Naive thymus-derived CD4-positive, alpha-beta T cell (primary cell): ENCODE measurements around the gene MATK. TPM values are rescaled to one million over a fixed set of nuclear protein-coding genes. Genes with fewer than 3 reads are reported as not detected.

Experiments used
- ATAC-seq: fragments of 150-1000 bp; cut with Tn5 transposase; 2 replicates; pipeline ENCODE4 v1.10.0; 2021; ENCODE audit warnings: mild to moderate bottlenecking, moderate library complexity
- CTCF ChIA-PET: fragments of 350-600 bp; sonication (Branson Sonifier 250); formaldehyde crosslinking; loops from one replicate; lab custom pipeline; 2021; ENCODE audit warnings: antibody characterized with exemption; lab: Charles Lee
- POLR2A ChIA-PET: fragments of 350-600 bp; sonication (Branson Sonifier 250); formaldehyde crosslinking; loops from one replicate; lab custom pipeline; 2021; ENCODE audit warnings: antibody characterized with exemption, inconsistent platforms; lab: Charles Lee
- DNase-seq, 9 donors: peaks; one replicate each; pipeline versions ENCODE4 v3.0.0 to v3.0.0-alpha.2; 2020 to 2022; ENCODE audit warnings: mixed read lengths in 1 of 9
- H3K27ac ChIP-seq: one replicate; pipeline ENCODE4 v1.7.0; 2013; ENCODE audit warnings: mild to moderate bottlenecking, low read depth, low read length, moderate library complexity
- H3K27me3 ChIP-seq, 2 donors: one replicate each; pipeline ENCODE4 v1.7.0; 2013; ENCODE audit warnings: low read length in 2 of 2, mild to moderate bottlenecking in 2 of 2, moderate library complexity in 2 of 2; ENCODE audit not compliant: control insufficient read depth in 2 of 2, insufficient read depth in 2 of 2
- H3K36me3 ChIP-seq, 3 experiments: 1 replicate in 2 of 3; 2 replicates in 1 of 3; pipeline ENCODE4 v1.7.0; 2013; ENCODE audit warnings: low read length in 3 of 3, mild to moderate bottlenecking in 3 of 3, moderate library complexity in 1 of 3; ENCODE audit not compliant: insufficient read depth in 3 of 3, control insufficient read depth in 2 of 3
- H3K4me1 ChIP-seq, 2 donors: one replicate each; pipeline ENCODE4 v1.7.0; 2013; ENCODE audit warnings: low read length in 2 of 2, mild to moderate bottlenecking in 2 of 2, moderate library complexity in 1 of 2; ENCODE audit not compliant: control insufficient read depth in 2 of 2, insufficient read depth in 2 of 2
- H3K4me3 ChIP-seq: 2 replicates; pipeline ENCODE4 v1.7.0; 2013; ENCODE audit warnings: mild to moderate bottlenecking, low read length
- H3K9me3 ChIP-seq, 3 experiments: 1 replicate in 2 of 3; 2 replicates in 1 of 3; pipeline ENCODE4 v1.7.0; 2013; ENCODE audit warnings: low read length in 3 of 3; ENCODE audit not compliant: control insufficient read depth in 2 of 3
- H3K27ac Mint-ChIP-seq, 9 donors: one replicate each; pipeline ENCODE4 v1.8.0; 2020 to 2022; ENCODE audit warnings: mixed read lengths in 9 of 9, mild to moderate bottlenecking in 8 of 9, moderate library complexity in 5 of 9, inconsistent platforms in 2 of 9
- H3K27me3 Mint-ChIP-seq, 5 donors: one replicate each; pipeline ENCODE4 v1.8.0; 2021 to 2022; ENCODE audit warnings: mixed read lengths in 5 of 5, mild to moderate bottlenecking in 1 of 5
- H3K36me3 Mint-ChIP-seq, 5 donors: one replicate each; pipeline ENCODE4 v1.8.0; 2020 to 2022; ENCODE audit warnings: mixed read lengths in 5 of 5, mild to moderate bottlenecking in 3 of 5, inconsistent platforms in 1 of 5
- H3K4me1 Mint-ChIP-seq, 7 donors: one replicate each; pipeline ENCODE4 v1.8.0; 2020 to 2022; ENCODE audit warnings: mixed read lengths in 7 of 7, mild to moderate bottlenecking in 3 of 7, inconsistent platforms in 1 of 7
- H3K4me3 Mint-ChIP-seq, 10 donors: one replicate each; pipeline ENCODE4 v1.8.0; 2020 to 2022; ENCODE audit warnings: mild to moderate bottlenecking in 10 of 10, mixed read lengths in 10 of 10, moderate library complexity in 6 of 10, inconsistent platforms in 2 of 10
- H3K9me3 Mint-ChIP-seq, 11 donors: one replicate each; pipeline ENCODE4 v1.8.0; 2020 to 2022; ENCODE audit warnings: mixed read lengths in 11 of 11, mild to moderate bottlenecking in 4 of 11, inconsistent platforms in 1 of 11, moderate library complexity in 1 of 11
- intact Hi-C, 2 donors: fragments of 100-400 bp; cut with micrococcal nuclease; formaldehyde crosslinking; loops; one replicate each; pipeline ENCODE4 v1.15.1; 2023
- polyA plus RNA-seq, 2 donors: library from polyadenylated mRNA; unstranded; fragments of 300-500 nt; fragmentation: Illumina TruSeq; gene quantifications; one replicate each; pipeline ENCODE4 v1.2.3, GENCODE V29; 2021
- total RNA-seq, 6 experiments: library from RNA in 5 of 6; stranded (reverse) in 5 of 6; gene quantifications; 1 replicate in 5 of 6; 2 replicates in 1 of 6; pipeline ENCODE4 v1.2.3 and lab custom pipeline; 2021 to 2026

Gene MATK
- total and polyA plus RNA-seq, 7 experiments from 2014 or later: 1.6 to 32.6 (median 13.0) TPM

GRCh38 chr19:3782330-3782729, 3.9 kb downstream of the MATK start:
- peak overlapping the region in 4 of 10 donors; percentile 6 to 68 (median 32) for H3K4me3 Mint-ChIP-seq
- peaks cover 5 to 21% (median 20%) of the 10 kb centered on the region in 5 donors for H3K36me3 Mint-ChIP-seq
- DNase-seq (no peak), ATAC-seq (no peak)
- H3K9me3 ChIP-seq: peaks cover 0 to 22% (median 11%) of the 10 kb centered on the region in 3 experiments
- H3K27ac Mint-ChIP-seq: peak overlapping the region in 2 of 9 donors; percentile 5 to 49
- no peak overlapping the region for H3K27ac ChIP-seq
- H3K4me1 ChIP-seq: no peaks in the 10 kb centered on the region
- peaks cover 0 to 4% (median 0%) of the 10 kb centered on the region in 3 experiments for H3K36me3 ChIP-seq
- peaks cover 0 to 22% (median 15%) of the 10 kb centered on the region in 11 donors for H3K9me3 Mint-ChIP-seq
- intact Hi-C loops: loop anchor here in 1 of 2 donors (5.0 kb wide), 1 partner anchor 40 kb away; no protein-coding TSS in a partner anchor
- peaks cover 0 to 18% (median 6%) of the 10 kb centered on the region in 7 donors for H3K4me1 Mint-ChIP-seq
- peaks cover 0 to 18% (median 0%) of the 10 kb centered on the region in 5 donors for H3K27me3 Mint-ChIP-seq
- CTCF ChIA-PET: no interaction called here
- H3K4me3 ChIP-seq: no peak overlapping the region
- POLR2A ChIA-PET: no interaction called here
- H3K27me3 ChIP-seq: no peaks in the 10 kb centered on the region

- H3K27ac ChIP-seq: no peak overlapping the region
- H3K4me1 ChIP-seq: no peaks in the 10 kb centered on the region
- peaks cover 0 to 15% (median 6%) of the 10 kb centered on the region in 7 donors for H3K4me1 Mint-ChIP-seq
- H3K9me3 Mint-ChIP-seq: peaks cover 0 to 22% (median 15%) of the 10 kb centered on the region in 11 donors
- ATAC-seq (no peak), DNase-seq (no peak)
- intact Hi-C loops: loop anchor here in 1 of 2 donors (5.0 kb wide), 1 partner anchor 41 kb away; no protein-coding TSS in a partner anchor
- peaks cover 5 to 21% (median 20%) of the 10 kb centered on the region in 5 donors for H3K36me3 Mint-ChIP-seq
- H3K27me3 ChIP-seq: no peaks in the 10 kb centered on the region
- CTCF ChIA-PET: no interaction called here
- H3K27me3 Mint-ChIP-seq: peaks cover 0 to 13% (median 0%) of the 10 kb centered on the region in 5 donors
- POLR2A ChIA-PET: interaction anchor here (0.5 to 0.8 kb wide), 2 partner anchors 19 to 454 kb away, joined by 3 read pairs; partner anchors contain the start of gene MRPL54
- peaks cover 0 to 4% (median 0%) of the 10 kb centered on the region in 3 experiments for H3K36me3 ChIP-seq
- no peak overlapping the region for H3K27ac Mint-ChIP-seq
- H3K4me3 Mint-ChIP-seq: no peak overlapping the region
- H3K9me3 ChIP-seq: peaks cover 0 to 22% (median 11%) of the 10 kb centered on the region in 3 experiments
- no peak overlapping the region for H3K4me3 ChIP-seq
Observed at GRCh38 chr19:3781603-3782002, 4.6 kb downstream of the MATK start.

- ATAC-seq (no peak), DNase-seq (peak in 1 of 9 donors; percentile 25)
- intact Hi-C loops: loop anchor here in 1 of 2 donors (5.0 kb wide), 1 partner anchor 41 kb away; no protein-coding TSS in a partner anchor
- Mint-ChIP-seq H3K27ac (peak overlapping the region in 1 of 9 donors; percentile 57), H3K27me3 (peaks cover 0 to 11% (median 0%) of the 10 kb centered on the region in 5 donors), H3K4me3 (no peak overlapping the region), H3K9me3 (peaks cover 0 to 22% (median 15%) of the 10 kb centered on the region in 11 donors), H3K4me1 (peaks cover 0 to 13% (median 6%) of the 10 kb centered on the region in 7 donors), H3K36me3 (peaks cover 5 to 21% (median 21%) of the 10 kb centered on the region in 5 donors)
- no peaks in the 10 kb centered on the region for H3K4me1 ChIP-seq
- POLR2A ChIA-PET: interaction anchor here (0.8 kb wide), 1 partner anchor 19 kb away, joined by 3 read pairs; the partner anchor contains the start of gene MRPL54
- H3K27ac ChIP-seq: no peak overlapping the region
- CTCF ChIA-PET: no interaction called here
- H3K36me3 ChIP-seq: peaks cover 0 to 4% (median 0%) of the 10 kb centered on the region in 3 experiments
- no peak overlapping the region for H3K4me3 ChIP-seq
- H3K9me3 ChIP-seq: peaks cover 0 to 22% (median 11%) of the 10 kb centered on the region in 3 experiments
- H3K27me3 ChIP-seq: no peaks in the 10 kb centered on the region
Observed at GRCh38 chr19:3780786-3781304, 5.3 kb downstream of the MATK start.

- POLR2A ChIA-PET: interaction anchor here (0.6 to 1.2 kb wide), 3 partner anchors 17 to 115 kb away, joined by 3 to 4 read pairs (median 3); partner anchors contain the start of genes APBA3 and MRPL54
- Mint-ChIP-seq H3K27ac (no peak overlapping the region), H3K36me3 (peaks cover 5 to 21% (median 21%) of the 10 kb centered on the region in 5 donors), H3K4me3 (no peak overlapping the region), H3K9me3 (peaks cover 0 to 22% (median 15%) of the 10 kb centered on the region in 11 donors), H3K27me3 (peaks cover 0 to 2% (median 0%) of the 10 kb centered on the region in 5 donors), H3K4me1 (peaks cover 0 to 5% (median 0%) of the 10 kb centered on the region in 7 donors)
- H3K27me3 ChIP-seq: no peaks in the 10 kb centered on the region
- intact Hi-C loops: no loop called here
- ATAC-seq (no peak), DNase-seq (no peak)
- no peaks in the 10 kb centered on the region for H3K4me1 ChIP-seq
- no peak overlapping the region for H3K27ac ChIP-seq
- no peak overlapping the region for H3K4me3 ChIP-seq
- H3K9me3 ChIP-seq: peaks cover 0 to 22% (median 11%) of the 10 kb centered on the region in 3 experiments
- CTCF ChIA-PET: no interaction called here
- H3K36me3 ChIP-seq: peaks cover 0 to 4% (median 0%) of the 10 kb centered on the region in 3 experiments
Observed at GRCh38 chr19:3778899-3779723, 7.1 kb downstream of the MATK start.

- CTCF ChIA-PET: no interaction called here
- intact Hi-C loops: no loop called here
Observed at GRCh38 chr19:3778104-3778867, 7.9 kb downstream of the MATK start.

More at GRCh38 chr19:3778104-3778867, 7.9 kb downstream of the MATK start:
- Histone ChIP-seq H3K27me3 (no peaks in the 10 kb centered on the region), H3K4me1 (no peaks in the 10 kb centered on the region), H3K27ac (no peak overlapping the region), H3K36me3 (peaks cover 0 to 4% (median 0%) of the 10 kb centered on the region in 3 experiments), H3K4me3 (no peak overlapping the region), H3K9me3 (peaks cover 0 to 22% (median 11%) of the 10 kb centered on the region in 3 experiments)
- Mint-ChIP-seq H3K9me3 (peaks cover 0 to 22% (median 15%) of the 10 kb centered on the region in 11 donors), H3K4me1 (peaks cover 0 to 5% (median 0%) of the 10 kb centered on the region in 7 donors), H3K36me3 (peaks cover 5 to 21% (median 20%) of the 10 kb centered on the region in 5 donors), H3K4me3 (no peak overlapping the region), H3K27me3 (no peaks in the 10 kb centered on the region), H3K27ac (no peak overlapping the region)
- no peak for DNase-seq
- POLR2A ChIA-PET: interaction anchor here (0.6 to 1.2 kb wide), 3 partner anchors 16 to 114 kb away, joined by 3 to 4 read pairs (median 3); partner anchors contain the start of genes APBA3 and MRPL54
- ATAC-seq: no peak
